T-helper 17 cell (primary cell): ENCODE measurements around the gene SGCB. TPM values are rescaled to one million over a fixed set of nuclear protein-coding genes. Genes with fewer than 3 reads are reported as not detected.
A peak's percentile ranks its signal among the peaks of the same experiment; 100 is the strongest.
"Not testable (repeated sequence)": the region's sequence is repeated elsewhere in the genome, so short reads cannot be mapped to it uniquely, and the experiment has no call there.

Experiments
- ATAC-seq: fragments of 150-1000 bp; cut with Tn5 transposase; 2 replicates; pipeline ENCODE4 v1.10.0; 2021; ENCODE audit warnings: mild to moderate bottlenecking, moderate library complexity
- DNase-seq, 3 donors: peaks; one replicate each; pipeline versions ENCODE4 v3.0.0 to v3.0.0-alpha.2; 2020 to 2021
- H3K9me3 ChIP-seq: one replicate; pipeline ENCODE4 v1.7.0; 2013; ENCODE audit warnings: low read length, mild to moderate bottlenecking; ENCODE audit not compliant: control insufficient read depth, poor library complexity, severe bottlenecking
- H3K27ac Mint-ChIP-seq: one replicate; pipeline ENCODE4 v1.8.0; 2022; ENCODE audit warnings: mild to moderate bottlenecking, moderate library complexity, mixed read lengths
- H3K27me3 Mint-ChIP-seq: one replicate; pipeline ENCODE4 v1.8.0; 2022; ENCODE audit warnings: mixed read lengths
- H3K36me3 Mint-ChIP-seq: one replicate; pipeline ENCODE4 v1.8.0; 2022; ENCODE audit warnings: low read depth, mixed read lengths
- H3K4me1 Mint-ChIP-seq: one replicate; pipeline ENCODE4 v1.8.0; 2022; ENCODE audit warnings: mild to moderate bottlenecking, mixed read lengths
- H3K4me3 Mint-ChIP-seq: one replicate; pipeline ENCODE4 v1.8.0; 2022; ENCODE audit warnings: mild to moderate bottlenecking, moderate library complexity, mixed read lengths
- total RNA-seq, 4 donors: library from RNA in 2 of 4; stranded (reverse) in 2 of 4; gene quantifications; one replicate each; pipeline ENCODE4 v1.2.3 and lab custom pipeline; 2022 to 2026

SGCB gene, protein sequence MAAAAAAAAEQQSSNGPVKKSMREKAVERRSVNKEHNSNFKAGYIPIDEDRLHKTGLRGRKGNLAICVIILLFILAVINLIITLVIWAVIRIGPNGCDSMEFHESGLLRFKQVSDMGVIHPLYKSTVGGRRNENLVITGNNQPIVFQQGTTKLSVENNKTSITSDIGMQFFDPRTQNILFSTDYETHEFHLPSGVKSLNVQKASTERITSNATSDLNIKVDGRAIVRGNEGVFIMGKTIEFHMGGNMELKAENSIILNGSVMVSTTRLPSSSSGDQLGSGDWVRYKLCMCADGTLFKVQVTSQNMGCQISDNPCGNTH
- 1 to 10 TPM; 5.6 to 6.6 TPM for total RNA-seq
- 9.3 reads per million in 2 donors for total RNA-seq (lab: John Stamatoyannopoulos, UW)

DNA sequence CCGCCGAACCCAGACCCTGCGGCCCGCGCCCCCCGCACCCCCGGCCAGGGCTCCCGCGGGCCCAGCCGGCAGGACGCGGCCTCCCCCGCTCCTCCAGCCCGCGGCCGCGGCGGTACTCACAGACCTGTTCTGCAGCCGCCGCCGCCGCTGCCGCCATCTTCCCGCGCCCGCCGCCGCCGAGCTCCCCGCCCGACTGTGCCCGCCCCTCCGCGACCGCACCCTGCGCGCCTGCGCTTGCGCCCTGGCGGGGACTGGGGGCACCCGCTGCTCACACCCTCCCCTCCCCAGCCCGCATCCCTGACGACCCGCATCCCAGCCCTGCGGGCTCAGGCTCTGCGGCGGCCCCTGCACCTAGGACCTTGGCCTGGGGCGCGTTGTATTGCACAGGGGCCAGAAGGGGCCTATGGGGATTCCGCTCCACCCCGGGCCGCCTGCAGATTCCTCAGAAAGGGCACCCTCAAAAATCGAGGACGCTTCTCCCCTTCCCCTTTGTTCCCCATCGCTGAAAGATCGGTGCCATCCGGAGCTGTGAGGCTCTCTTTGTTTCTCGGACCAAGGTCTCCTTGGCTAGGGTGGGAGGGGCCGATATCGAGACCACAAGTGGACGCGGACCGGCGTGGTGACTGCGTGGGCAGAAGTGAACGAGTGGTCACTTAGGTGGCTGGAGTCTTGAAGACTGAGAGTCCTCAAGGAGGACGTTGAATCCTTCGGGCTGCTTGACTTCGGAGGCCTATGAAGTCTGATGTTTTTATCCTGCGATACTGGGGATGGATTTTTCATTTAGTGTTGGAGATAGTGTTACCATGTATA, at the start of gene SGCB:
TSS of gene SGCB (minus strand) at position 197 of the 810 bp plus-strand sequence. CDS start at position 157, 40 bp downstream.
- H3K27ac Mint-ChIP-seq = peak within 1 kb of the TSS; percentile 84
- DNase-seq = peak; percentile 64 to 69 (median 66)
- H3K4me3 Mint-ChIP-seq = peak within 1 kb of the TSS; percentile 92
- H3K9me3 ChIP-seq = no peaks in the 10 kb centered on the region
- peaks cover 42% of the 10 kb centered on the region for H3K27me3 Mint-ChIP-seq
- ATAC-seq = peak; percentile 96
- H3K36me3 Mint-ChIP-seq = peaks cover 14% of the 10 kb centered on the region
- peaks cover 29% of the 10 kb centered on the region for H3K4me1 Mint-ChIP-seq

DNA sequence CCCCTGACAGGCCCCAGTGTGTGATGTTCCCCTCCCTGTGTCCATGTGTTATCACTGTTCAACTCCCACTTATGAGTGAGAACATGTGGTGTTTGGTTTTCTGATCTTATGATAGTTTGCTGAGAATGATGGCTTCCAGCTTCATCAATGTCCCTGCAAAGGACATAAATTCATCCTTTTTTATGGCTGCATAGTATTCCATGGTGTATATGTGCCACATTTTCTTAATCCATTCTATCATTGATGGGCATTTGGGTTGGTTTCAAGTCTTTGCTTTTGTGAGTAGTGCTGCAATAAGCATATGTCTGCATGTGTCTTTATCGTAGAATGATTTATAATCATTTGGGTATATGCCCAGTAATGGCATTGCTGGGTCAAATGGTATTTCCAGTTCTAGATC, 48.3 kb upstream of the SGCB start:
- not testable (repeated sequence) for H3K36me3 Mint-ChIP-seq, DNase-seq, H3K4me1 Mint-ChIP-seq, H3K9me3 ChIP-seq, ATAC-seq, H3K4me3 Mint-ChIP-seq, H3K27ac Mint-ChIP-seq, H3K27me3 Mint-ChIP-seq

DNA sequence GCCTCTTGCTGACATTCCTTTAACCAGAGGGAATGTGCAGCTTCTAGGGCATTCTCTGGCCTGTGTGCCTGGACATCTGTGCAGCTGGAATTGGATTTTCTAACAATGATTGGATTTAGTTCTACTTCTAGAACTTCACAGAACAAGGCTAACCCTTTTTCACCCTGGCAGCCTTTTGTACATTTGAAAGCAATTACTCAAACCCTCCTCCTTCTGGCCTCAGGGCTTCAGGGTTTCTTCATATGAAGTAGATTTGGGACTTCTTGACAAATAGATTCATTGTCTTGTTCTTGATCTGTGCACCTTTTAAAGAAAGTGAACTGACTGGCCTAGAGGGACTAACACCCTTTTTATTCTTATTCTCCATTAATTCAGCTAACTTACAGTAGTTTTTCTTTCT, 43.1 kb upstream of the SGCB start:
- no peaks in the 10 kb centered on the region for H3K9me3 ChIP-seq
- no peaks in the 10 kb centered on the region for H3K4me1 Mint-ChIP-seq
- H3K27me3 Mint-ChIP-seq = peaks cover 35% of the 10 kb centered on the region
- no peak for DNase-seq
- H3K36me3 Mint-ChIP-seq = no peaks in the 10 kb centered on the region
- no peak overlapping the region for H3K27ac Mint-ChIP-seq
- no peak overlapping the region for H3K4me3 Mint-ChIP-seq
- no peak for ATAC-seq

DNA sequence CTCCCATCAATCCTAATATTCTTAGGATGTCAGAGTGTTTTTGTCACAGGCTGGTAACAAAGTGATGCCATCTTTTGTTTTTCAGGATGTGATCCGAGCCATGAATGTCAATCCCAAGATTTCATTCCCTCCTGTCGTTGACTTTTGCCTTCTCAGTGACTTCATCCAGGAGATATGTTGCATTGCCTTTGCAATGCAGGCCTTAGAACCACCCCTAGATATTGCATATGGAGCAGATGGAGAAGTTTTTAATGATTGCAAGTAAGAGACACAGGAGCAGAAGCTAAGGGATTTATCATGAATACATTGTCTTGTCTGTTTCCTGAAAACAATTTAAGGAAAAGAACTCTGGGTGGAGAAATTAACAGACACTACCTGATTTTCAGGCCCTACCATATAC, 41.6 kb upstream of the SGCB start:
- Mint-ChIP-seq H3K27me3 (peaks cover 51% of the 10 kb centered on the region), H3K27ac (no peak overlapping the region), H3K36me3 (no peaks in the 10 kb centered on the region), H3K4me1 (no peaks in the 10 kb centered on the region), H3K4me3 (no peak overlapping the region)
- ATAC-seq (no peak), DNase-seq (no peak)
- H3K9me3 ChIP-seq = no peaks in the 10 kb centered on the region

DNA sequence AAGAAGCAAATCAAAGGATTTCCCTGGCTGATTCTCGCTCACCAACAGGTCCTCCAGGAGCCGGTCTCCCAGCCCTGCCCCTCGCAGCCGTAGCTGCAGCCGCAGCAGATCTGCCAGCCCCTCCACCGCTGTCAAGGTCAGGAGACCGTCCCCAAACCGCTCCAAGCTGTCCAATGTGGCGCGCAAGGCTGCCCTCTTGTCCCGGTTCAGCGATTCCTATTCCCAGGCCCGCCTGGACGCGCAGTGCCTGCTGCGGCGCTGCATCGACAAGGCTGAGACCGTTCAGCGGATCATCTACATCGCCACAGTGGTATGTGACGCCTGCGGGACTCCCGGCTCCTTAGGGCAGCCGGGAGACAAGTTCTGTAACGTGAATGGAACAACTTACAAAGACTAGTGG, 38.6 kb upstream of the SGCB start:
- H3K4me1 Mint-ChIP-seq = no peaks in the 10 kb centered on the region
- peaks cover 63% of the 10 kb centered on the region for H3K27me3 Mint-ChIP-seq
- no peak for ATAC-seq

DNA sequence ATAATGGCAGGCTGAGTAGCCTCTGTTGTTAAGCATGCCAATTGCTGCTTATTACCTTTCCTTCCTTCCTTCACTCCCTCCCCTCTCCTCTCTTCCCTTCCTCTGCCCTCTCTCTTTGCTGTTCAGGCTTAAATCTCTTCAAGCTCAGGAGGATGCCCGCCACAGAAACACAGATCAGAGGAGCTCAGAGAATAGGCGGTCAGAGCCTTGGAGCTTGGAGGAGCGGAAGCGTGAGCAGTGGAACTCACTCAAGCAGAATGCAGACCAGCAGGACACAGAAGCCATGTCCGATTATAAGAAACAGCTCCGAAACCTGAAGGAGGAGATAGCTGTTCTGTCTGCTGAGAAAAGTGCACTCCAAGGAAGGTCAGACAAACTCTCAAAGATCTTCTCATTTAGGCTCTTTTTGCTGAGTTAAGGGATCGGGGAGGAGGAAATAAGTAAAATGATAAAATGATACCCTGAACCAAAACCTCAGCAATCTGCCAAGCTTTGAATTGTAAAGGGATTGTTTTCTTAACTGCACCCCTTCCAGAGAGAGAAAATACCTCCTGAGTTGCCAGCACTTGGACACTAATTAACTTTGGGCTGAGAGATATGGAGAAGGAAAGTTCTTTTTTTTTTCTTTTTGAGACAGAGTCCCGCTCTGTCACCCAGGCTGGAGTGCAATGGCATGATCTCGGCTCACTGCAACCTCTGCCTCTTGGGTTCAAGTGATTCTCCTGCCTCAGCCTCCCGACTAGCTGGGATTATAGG, 33.9 kb upstream of the SGCB start:
- Mint-ChIP-seq H3K27me3 (peaks cover 75% of the 10 kb centered on the region), H3K27ac (no peak overlapping the region), H3K4me1 (no peaks in the 10 kb centered on the region), H3K36me3 (no peaks in the 10 kb centered on the region), H3K4me3 (no peak overlapping the region)
- DNase-seq (no peak), ATAC-seq (no peak)
- H3K9me3 ChIP-seq = no peaks in the 10 kb centered on the region

More for the DNA sequence above, 38.6 kb upstream of the SGCB start:
- H3K9me3 ChIP-seq = no peaks in the 10 kb centered on the region
- H3K27ac Mint-ChIP-seq = no peak overlapping the region
- H3K4me3 Mint-ChIP-seq = no peak overlapping the region
- H3K36me3 Mint-ChIP-seq = no peaks in the 10 kb centered on the region
- no peak for DNase-seq

DNA sequence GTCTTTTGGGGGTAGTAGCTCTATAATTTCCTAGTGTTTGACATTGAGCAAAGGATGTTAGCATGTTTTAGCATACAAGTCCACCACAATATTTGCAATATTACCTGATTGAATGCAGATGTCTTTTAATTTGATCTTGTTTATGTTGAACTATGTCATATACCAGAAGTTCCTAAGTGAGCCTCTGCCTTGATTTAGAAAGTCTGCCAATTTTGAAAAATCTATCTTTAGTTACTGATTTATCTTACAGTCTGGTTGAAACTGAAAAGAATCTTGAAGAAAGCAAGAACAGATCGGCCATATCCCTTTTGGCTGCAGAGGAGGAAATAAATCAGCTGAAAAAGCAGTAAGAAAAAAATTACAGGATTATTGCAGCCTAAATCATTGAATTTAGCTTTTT, 31.5 kb upstream of the SGCB start:
- no peak overlapping the region for H3K27ac Mint-ChIP-seq
- DNase-seq (no peak), ATAC-seq (no peak)
- H3K4me3 Mint-ChIP-seq = no peak overlapping the region
- H3K36me3 Mint-ChIP-seq = no peaks in the 10 kb centered on the region
- peaks cover 71% of the 10 kb centered on the region for H3K27me3 Mint-ChIP-seq
- H3K4me1 Mint-ChIP-seq = no peaks in the 10 kb centered on the region
- H3K9me3 ChIP-seq = no peaks in the 10 kb centered on the region

DNA sequence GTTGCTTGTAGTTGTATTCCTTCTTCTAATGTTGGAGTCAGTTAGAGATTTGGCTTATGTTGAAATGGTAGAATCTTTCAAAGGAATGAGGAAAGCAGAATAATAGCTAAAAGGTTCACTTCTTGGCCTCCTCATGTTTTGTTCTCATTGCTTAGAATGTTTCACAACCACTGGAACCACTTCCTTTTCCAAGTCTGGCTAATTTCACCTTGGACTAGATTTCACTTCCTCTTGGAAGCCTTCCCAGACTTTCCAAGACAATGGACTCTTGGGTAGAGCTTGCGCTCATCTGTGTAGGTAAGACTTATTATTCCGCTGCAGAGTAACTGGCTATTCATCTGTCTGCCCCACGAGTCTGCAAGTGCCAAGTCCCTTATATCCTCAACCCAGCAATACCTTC, 21.3 kb upstream of the SGCB start:
- DNase-seq = no peak
- no peaks in the 10 kb centered on the region for H3K36me3 Mint-ChIP-seq
- peaks cover 2% of the 10 kb centered on the region for H3K4me1 Mint-ChIP-seq
- no peak overlapping the region for H3K27ac Mint-ChIP-seq
- H3K9me3 ChIP-seq = no peaks in the 10 kb centered on the region
- H3K27me3 Mint-ChIP-seq = peaks cover 47% of the 10 kb centered on the region
- no peak overlapping the region for H3K4me3 Mint-ChIP-seq
- ATAC-seq = no peak

DNA sequence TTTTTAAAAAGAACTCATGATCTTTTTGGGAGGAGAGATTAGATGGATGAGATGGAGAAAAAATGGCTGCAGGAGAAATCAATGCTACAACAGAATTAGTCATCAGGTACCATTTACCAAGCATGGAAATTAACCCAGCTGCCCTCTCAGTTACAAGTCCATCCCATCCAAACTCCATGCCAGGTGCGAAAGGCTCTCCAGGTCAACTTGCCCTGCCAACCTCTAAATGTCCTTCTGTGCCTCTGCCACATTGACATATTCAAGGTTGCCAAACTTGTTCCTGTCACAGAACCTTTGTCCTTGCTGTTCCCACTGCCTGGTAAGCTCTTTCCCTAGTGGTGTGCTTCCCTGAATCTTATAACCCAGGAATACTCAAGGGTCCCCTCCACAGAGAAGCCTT, 20.2 kb upstream of the SGCB start:
- peaks cover 5% of the 10 kb centered on the region for H3K36me3 Mint-ChIP-seq
- H3K4me1 Mint-ChIP-seq = peaks cover 4% of the 10 kb centered on the region
- no peaks in the 10 kb centered on the region for H3K9me3 ChIP-seq
- DNase-seq (no peak), ATAC-seq (no peak)
- no peak overlapping the region for H3K27ac Mint-ChIP-seq
- H3K4me3 Mint-ChIP-seq = no peak overlapping the region
- H3K27me3 Mint-ChIP-seq = peaks cover 57% of the 10 kb centered on the region

DNA sequence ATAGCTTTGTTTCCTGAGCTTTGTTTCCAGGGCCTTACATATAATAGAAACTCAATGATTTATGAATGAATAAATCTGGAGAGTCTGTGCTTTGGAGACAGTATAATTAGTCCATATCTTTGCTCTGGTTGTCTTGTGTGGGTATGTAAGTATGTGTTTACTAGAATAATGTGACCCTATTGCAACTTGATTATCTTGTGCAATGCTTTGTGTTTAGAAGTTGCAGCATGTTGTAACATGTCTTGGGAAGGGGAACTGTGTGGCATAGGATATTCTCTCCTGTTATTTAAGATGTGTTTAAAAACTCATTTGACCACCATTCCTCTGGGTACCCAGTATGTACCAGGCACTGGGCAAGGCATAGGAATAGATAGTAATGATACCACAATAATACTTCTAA, 19.1 kb upstream of the SGCB start:
- Mint-ChIP-seq H3K27me3 (peaks cover 64% of the 10 kb centered on the region), H3K4me3 (no peak overlapping the region), H3K4me1 (peaks cover 12% of the 10 kb centered on the region), H3K27ac (no peak overlapping the region), H3K36me3 (peaks cover 5% of the 10 kb centered on the region)
- DNase-seq = no peak
- H3K9me3 ChIP-seq = no peaks in the 10 kb centered on the region
- ATAC-seq = no peak

DNA sequence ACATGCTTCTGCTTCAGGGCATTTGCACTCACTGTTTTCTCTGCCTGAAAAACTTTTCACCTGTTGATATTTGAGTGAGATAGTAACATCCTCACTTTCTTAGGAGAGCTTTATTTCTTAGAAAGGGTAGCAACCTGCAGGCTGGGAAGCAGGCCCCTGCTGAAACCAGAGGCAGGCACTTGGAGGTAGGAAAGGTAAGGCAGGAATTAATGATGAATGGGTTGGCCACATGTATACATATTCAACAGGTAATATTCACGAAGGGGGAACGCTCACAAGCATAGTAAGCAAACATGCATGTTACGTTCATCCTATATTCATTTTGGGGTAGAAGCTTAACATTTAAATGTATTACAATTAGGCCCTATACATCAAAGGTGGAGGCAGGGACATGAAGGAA, 16.2 kb upstream of the SGCB start:
- Mint-ChIP-seq H3K4me1 (peaks cover 13% of the 10 kb centered on the region), H3K36me3 (peaks cover 5% of the 10 kb centered on the region), H3K27me3 (peaks cover 74% of the 10 kb centered on the region), H3K27ac (no peak overlapping the region), H3K4me3 (no peak overlapping the region)
- ATAC-seq (no peak), DNase-seq (no peak)
- no peaks in the 10 kb centered on the region for H3K9me3 ChIP-seq

DNA sequence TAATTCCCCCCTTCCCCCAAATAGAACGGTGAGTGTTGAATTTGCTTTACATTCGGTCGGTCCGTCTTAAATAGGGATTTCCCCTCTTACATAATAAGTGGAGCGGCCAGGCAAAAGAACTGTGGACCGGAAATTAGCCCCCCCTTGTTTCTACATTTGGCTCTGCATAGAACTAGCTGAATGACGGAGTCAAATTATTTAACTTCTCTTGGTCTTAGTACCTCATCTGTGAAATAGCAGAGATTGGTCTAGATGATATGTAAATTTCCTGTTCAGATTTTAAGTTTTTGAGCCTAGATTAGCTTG, 14.3 kb upstream of the SGCB start:
- Mint-ChIP-seq H3K27me3 (peaks cover 77% of the 10 kb centered on the region), H3K27ac (no peak overlapping the region), H3K4me1 (peaks cover 13% of the 10 kb centered on the region), H3K36me3 (peaks cover 5% of the 10 kb centered on the region), H3K4me3 (peak overlapping the region; percentile 84)
- H3K9me3 ChIP-seq = no peaks in the 10 kb centered on the region
- DNase-seq (no peak), ATAC-seq (peak; percentile 20)
